ENCODE results near the gene PLCG2. TPM values are rescaled to one million over a fixed set of nuclear protein-coding genes. Genes with fewer than 3 reads are reported as not detected.
"Not testable (repeated sequence)": the region's sequence is repeated elsewhere in the genome, so short reads cannot be mapped to it uniquely, and the experiment has no call there.

The PLCG2 gene
- total RNA-seq, 2 experiments from 2014 or later = 11.0 to 13.3 TPM

DNA sequence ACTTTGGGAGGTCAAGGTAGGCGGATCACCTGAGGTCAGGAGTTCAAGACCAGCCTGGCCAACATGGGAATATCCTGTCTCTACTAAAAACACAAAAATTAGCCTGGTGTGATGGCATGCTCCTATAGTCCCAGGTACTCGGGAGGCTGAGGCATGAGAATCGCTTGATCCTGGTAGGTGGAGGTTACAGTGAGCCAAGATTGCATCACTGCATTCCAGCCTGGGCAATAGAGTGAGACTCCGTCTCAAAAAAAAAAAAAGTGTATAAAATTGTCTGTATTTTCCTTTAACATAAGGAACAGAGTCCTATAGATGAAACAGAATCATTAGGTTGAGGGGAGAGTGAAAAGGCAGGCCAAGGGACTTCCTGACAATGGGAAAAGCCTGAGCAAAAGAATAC lies 16.8 kb upstream of the PLCG2 start:
- CTCF ChIA-PET, POLR2A ChIA-PET: not testable (repeated sequence)

DNA sequence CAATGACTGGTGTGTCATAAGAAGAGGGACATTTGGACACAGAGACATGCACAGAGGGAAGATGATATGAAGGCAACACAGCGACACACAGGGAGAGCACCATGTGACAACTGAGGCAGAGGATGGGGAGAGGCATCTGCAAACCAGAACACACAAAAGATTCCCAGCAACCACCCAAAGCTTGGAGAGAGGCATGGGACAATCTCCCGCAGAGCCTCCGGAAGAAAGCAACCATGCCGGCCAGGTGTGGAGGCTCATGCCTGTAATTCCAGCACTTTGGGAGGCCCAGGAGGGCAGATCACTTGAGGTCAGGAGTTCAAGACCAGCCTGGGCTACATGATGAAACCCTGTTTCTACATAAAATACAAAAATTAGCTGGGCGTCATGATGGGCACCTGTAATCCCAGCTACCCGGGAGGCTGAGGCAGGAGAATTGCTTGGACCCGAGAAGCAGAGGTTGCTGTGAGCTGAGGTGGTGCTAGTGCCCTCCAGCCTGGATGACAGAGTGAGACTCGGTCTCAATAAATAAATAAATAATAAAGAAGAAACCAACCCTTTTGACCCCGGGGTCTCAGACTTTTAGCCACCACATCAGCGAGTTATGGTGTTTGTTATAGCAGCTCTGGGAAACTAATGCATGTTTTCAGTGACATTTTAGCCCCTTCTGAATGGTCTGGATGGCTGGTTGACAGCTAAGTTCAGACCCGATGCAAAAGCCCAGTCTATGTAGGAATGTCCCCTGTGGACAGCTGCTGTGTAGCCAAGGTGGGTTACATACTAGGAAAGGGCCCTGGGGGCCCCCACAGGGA lies 13.8 kb upstream of the PLCG2 start:
- no peak for DNase-seq
- H3K4me1 Mint-ChIP-seq = no peaks in the 10 kb centered on the region
- CTCF ChIA-PET = interaction anchor here (0.9 kb wide), 1 partner anchor 108 kb away, joined by 3 read pairs; no protein-coding TSS in a partner anchor
- H3K27ac Mint-ChIP-seq = no peak overlapping the region
- no peaks in the 10 kb centered on the region for H3K36me3 Mint-ChIP-seq (ENCODE audit: low read depth)
- no peak overlapping the region for H3K4me3 Mint-ChIP-seq
- POLR2A ChIA-PET = no interaction called here
- no peaks in the 10 kb centered on the region for H3K9me3 Mint-ChIP-seq
- H3K27me3 Mint-ChIP-seq = peaks cover 10% of the 10 kb centered on the region

More for the DNA sequence above, 16.8 kb upstream of the PLCG2 start:
- not testable (repeated sequence) for H3K36me3 Mint-ChIP-seq (ENCODE audit: low read depth); H3K4me1 Mint-ChIP-seq; H3K9me3 Mint-ChIP-seq; H3K27ac Mint-ChIP-seq; H3K4me3 Mint-ChIP-seq; DNase-seq
- H3K27me3 Mint-ChIP-seq = peaks cover 12% of the 10 kb centered on the region

DNA sequence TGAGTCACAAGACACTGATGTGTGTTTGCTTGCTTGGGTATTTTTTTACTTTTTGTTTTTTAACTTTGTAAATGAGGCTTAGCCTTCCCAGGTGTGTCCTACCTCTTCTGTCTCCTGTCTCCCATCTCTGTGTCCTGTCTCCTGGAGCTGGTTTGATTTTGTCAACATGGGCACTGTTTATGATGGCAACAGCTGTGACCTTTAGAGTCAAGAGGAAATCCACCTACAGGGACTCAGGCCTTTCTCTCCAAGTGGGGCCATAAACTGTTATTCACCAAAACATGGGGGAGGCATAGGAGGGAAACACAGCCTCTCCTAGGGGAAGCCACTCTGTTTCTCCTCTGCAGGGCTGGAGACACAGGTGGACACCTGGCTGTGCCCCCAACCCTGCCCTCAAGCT lies 13.1 kb upstream of the PLCG2 start:
- Mint-ChIP-seq H3K4me3 (no peak overlapping the region), H3K9me3 (no peaks in the 10 kb centered on the region), H3K27ac (no peak overlapping the region), H3K27me3 (peaks cover 10% of the 10 kb centered on the region), H3K4me1 (peaks cover under 1% of the 10 kb centered on the region), H3K36me3 (ENCODE audit: low read depth) (no peaks in the 10 kb centered on the region)
- no peak for DNase-seq
- ChIA-PET CTCF (interaction anchor here (0.9 kb wide), 1 partner anchor 107 kb away, joined by 3 read pairs; no protein-coding TSS in a partner anchor), POLR2A (no interaction called here)

DNA sequence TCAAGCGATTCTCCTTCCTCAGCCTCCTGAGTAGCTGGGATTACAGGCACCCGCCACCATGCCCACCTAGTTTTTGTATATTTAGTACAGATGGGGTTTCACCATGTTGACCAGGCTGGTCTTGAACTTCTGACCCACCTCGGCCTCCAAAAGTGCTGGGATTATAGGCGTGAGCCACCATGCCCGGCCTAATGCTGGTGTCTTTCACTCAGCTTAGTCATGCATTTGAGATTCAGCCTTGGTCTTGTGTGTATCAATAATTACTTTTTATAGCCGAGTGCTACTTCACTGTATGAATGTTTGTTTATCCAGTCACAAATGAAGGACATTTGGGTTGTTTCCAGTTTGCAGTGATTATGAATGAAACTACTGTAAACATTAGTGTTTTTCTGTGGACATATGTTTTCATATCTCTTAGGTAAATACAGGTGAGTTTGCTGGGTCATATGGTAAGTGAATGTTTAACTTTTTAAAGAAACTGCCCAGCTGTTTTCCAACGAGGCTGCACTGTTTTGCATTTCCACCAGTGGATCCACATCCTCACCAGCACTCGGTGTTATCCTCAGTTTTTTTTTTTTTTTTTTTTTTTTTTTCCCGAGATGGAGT lies 11.0 kb upstream of the PLCG2 start:
- no peak for DNase-seq
- Mint-ChIP-seq H3K4me1 (peaks cover 3% of the 10 kb centered on the region), H3K27ac (no peak overlapping the region), H3K4me3 (no peak overlapping the region), H3K9me3 (no peaks in the 10 kb centered on the region), H3K27me3 (peaks cover 10% of the 10 kb centered on the region), H3K36me3 (ENCODE audit: low read depth) (no peaks in the 10 kb centered on the region)
- CTCF ChIA-PET = interaction anchor here (1.2 kb wide), 1 partner anchor 15 kb away, joined by 3 read pairs; no protein-coding TSS in a partner anchor
- POLR2A ChIA-PET = no interaction called here

DNA sequence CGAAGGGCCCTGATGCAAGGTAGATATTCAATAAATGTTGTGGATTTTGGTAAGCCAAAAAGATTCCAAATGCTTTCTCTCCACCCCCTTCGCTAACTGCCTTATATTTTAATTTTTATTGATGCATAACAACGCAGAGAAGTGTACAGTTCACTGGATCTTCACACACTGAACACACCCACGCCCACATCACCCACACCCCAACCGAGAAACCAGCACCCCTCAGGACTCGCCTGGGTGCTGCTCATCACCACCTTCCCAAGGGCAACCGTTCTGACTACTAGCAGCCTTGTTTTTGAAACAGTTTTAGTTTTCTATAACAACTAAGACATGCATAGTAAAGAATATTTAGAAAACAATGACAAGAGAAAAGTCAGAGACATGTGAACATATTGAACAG lies 9.1 kb upstream of the PLCG2 start:
- Mint-ChIP-seq H3K9me3 (no peaks in the 10 kb centered on the region), H3K4me3 (no peak overlapping the region), H3K4me1 (peaks cover 3% of the 10 kb centered on the region), H3K27me3 (peaks cover 6% of the 10 kb centered on the region), H3K27ac (no peak overlapping the region), H3K36me3 (ENCODE audit: low read depth) (no peaks in the 10 kb centered on the region)
- ChIA-PET CTCF (no interaction called here), POLR2A (no interaction called here)
- DNase-seq = no peak

DNA sequence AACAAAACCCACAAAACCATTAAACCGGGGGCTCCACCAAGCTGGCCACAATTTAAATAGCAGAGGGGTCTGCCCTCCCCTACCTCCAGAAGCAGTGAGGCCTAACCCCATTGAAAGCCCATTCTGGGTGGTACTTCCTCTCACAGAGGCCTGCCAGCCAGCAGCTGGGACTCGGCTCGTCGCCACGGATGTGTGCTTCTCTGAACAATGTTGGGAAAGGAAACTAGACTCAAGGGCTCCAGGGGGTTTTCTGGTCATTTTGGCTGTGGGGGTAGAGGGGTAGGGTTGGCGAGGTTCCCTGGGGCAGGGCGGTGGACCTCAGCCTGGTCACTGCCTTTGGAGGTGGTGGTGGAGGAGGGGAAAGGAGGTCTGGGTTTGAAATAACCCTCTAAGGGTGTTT lies 4.7 kb upstream of the PLCG2 start:
- ChIA-PET CTCF (no interaction called here), POLR2A (no interaction called here)
- no peak for DNase-seq
- Mint-ChIP-seq H3K4me3 (no peak overlapping the region), H3K4me1 (peaks cover 9% of the 10 kb centered on the region), H3K27ac (no peak overlapping the region), H3K27me3 (peaks cover 18% of the 10 kb centered on the region), H3K9me3 (no peaks in the 10 kb centered on the region), H3K36me3 (ENCODE audit: low read depth) (no peaks in the 10 kb centered on the region)

DNA sequence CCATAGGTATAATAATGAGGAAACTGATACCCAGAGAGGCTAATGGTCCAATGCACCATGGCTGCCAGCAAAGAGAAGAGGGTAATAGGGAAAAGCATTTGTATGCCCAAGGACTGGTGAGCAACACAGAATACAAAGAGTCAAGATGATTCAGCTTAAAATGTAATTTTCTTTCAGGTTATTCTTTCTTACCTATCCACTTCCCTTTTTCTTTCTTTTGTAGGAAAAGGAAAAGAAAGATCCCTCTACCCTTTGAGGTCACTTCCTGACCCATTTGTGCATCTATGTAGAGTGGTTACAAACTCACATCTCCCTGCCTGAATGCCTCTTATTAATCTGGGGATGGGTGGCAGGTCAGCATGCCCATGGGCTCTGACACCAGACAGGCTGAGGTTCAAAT lies 3.5 kb upstream of the PLCG2 start:
- Mint-ChIP-seq H3K9me3 (no peaks in the 10 kb centered on the region), H3K4me3 (no peak overlapping the region), H3K36me3 (ENCODE audit: low read depth) (peaks cover 3% of the 10 kb centered on the region), H3K27ac (no peak overlapping the region), H3K27me3 (peaks cover 28% of the 10 kb centered on the region), H3K4me1 (peaks cover 16% of the 10 kb centered on the region)
- POLR2A ChIA-PET = no interaction called here
- CTCF ChIA-PET = no interaction called here
- DNase-seq = no peak

DNA sequence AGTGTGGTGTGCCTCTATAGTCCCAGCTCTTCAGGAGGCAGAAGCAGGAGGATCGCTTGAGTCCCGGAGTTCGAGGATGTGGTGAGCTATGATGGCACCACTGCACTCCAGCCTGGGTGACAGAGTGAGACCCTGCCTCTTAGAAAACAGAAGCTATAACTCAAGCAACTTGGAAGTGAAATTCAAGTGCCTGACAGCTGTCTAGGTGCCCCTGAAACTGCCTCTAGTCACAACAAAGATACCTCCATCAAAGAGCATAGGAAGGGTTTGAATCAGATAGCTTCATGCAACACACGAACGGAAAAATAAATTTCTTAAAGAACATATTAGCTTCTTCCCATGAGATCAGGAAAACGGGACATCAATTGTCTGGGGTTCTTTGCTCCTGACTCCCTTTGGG lies 860 bp upstream of the PLCG2 start:
- H3K9me3 Mint-ChIP-seq = no peaks in the 10 kb centered on the region
- no peak overlapping the region for H3K27ac Mint-ChIP-seq
- H3K27me3 Mint-ChIP-seq = peaks cover 43% of the 10 kb centered on the region
- peak overlapping the region; percentile 76 for H3K4me3 Mint-ChIP-seq
- ChIA-PET POLR2A (interaction anchor here (0.9 kb wide), 1 partner anchor 25 kb away, joined by 3 read pairs; no protein-coding TSS in a partner anchor), CTCF (interaction anchor here (1.0 kb wide), 1 partner anchor 38 kb away, joined by 3 read pairs; no protein-coding TSS in a partner anchor)
- DNase-seq = no peak
- peaks cover 14% of the 10 kb centered on the region for H3K4me1 Mint-ChIP-seq
- H3K36me3 Mint-ChIP-seq (ENCODE audit: low read depth) = peaks cover 3% of the 10 kb centered on the region

DNA sequence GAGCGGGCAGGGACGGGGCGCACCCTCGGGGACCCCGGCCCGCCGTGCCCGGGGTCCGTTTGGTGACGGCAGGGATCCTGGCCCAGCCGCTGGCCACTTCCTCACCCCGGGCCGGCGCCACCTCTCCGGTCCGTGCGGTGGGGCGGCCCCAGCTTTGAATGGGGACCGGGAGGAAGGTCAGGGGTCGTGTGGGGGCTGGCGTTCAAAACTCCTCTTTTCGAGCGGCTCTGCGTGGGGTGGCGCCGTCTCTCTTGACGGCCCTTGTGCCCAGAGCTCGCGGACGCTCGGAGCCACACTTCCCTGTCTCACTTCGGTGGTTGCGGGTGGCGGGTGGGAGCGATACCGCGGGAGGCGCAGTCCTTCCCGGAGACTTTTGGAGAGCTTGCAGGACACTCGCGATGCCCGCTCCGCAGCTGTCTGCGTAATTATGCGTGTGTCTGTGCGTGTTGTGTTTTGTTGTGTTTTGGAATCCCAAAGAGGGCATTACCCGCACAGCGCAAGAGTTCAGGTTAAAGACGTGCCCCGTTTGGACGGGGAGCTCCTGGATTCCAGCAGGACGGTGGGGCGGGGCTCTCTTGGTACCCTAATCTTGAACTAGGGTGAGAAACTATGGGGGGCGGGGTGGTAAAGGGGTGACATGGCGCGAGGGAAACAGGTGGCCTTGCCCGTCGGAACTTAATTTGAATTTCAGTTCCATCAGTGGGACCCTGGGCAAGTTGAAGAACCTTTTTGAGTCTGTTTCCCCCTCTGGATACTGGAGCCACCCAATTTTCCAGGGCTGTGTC lies 637 bp downstream of the PLCG2 start:
- ChIA-PET CTCF (interaction anchor here (0.6 to 1.4 kb wide), 4 partner anchors 94 to 481 kb away, joined by 3 to 4 read pairs (median 3); no protein-coding TSS in a partner anchor), POLR2A (interaction anchor here (1.5 to 1.6 kb wide), 2 partner anchors 19 to 27 kb away, joined by 4 to 7 read pairs; no protein-coding TSS in a partner anchor)
- Mint-ChIP-seq H3K4me3 (peak overlapping the region; percentile 75), H3K27me3 (peaks cover 47% of the 10 kb centered on the region), H3K9me3 (no peaks in the 10 kb centered on the region), H3K36me3 (ENCODE audit: low read depth) (peaks cover 3% of the 10 kb centered on the region), H3K4me1 (peaks cover 14% of the 10 kb centered on the region), H3K27ac (no peak overlapping the region)
- peak; percentile 34 for DNase-seq

DNA sequence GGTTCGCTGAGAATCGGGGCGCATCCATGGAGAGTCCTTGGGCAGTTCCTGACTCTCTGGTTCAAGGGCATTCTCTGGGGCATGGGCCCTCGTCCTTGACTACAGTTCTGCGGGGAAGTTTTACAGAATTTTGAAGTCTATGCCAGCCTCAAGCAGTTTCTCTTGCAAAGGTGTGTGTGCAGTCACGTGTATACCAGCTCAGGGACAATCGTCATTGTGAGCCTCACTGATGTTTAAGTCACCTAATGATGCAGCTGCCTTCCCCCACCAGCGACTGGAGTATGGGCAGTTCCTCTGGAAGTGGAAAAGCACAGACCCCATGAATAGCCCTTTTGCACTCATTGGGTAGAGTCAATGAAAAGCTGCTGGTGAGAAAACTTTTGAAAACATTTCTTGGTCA lies 1.3 kb downstream of the PLCG2 start:
- peaks cover 49% of the 10 kb centered on the region for H3K27me3 Mint-ChIP-seq
- CTCF ChIA-PET = interaction anchor here (1.1 to 1.2 kb wide), 2 partner anchors 94 to 106 kb away, joined by 3 read pairs; no protein-coding TSS in a partner anchor
- peak overlapping the region; percentile 75 for H3K4me3 Mint-ChIP-seq
- no peaks in the 10 kb centered on the region for H3K9me3 Mint-ChIP-seq
- DNase-seq = no peak
- H3K4me1 Mint-ChIP-seq = peaks cover 14% of the 10 kb centered on the region
- H3K27ac Mint-ChIP-seq = no peak overlapping the region
- H3K36me3 Mint-ChIP-seq (ENCODE audit: low read depth) = peaks cover 3% of the 10 kb centered on the region
- POLR2A ChIA-PET = no interaction called here

DNA sequence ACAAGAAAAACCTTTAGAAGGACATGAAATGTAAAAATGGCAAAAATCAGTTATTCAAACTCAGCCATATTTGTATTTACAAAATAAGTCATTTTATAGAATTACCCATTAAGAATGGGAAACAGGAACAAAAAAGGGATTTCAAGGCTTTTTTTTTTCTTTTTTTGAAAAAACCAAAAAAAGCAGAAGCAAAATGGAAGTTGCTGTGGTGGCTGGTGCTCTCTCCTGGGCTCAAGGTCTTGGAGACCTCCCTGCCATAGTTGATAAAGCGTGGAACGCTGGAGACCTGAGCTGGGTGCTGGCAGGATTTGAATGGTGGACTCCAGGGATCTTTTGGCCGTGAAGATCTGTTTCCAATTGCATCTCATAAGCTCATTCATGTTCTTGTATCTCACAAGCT lies 3.1 kb downstream of the PLCG2 start:
- ChIA-PET POLR2A (no interaction called here), CTCF (no interaction called here)
- H3K27me3 Mint-ChIP-seq = peaks cover 43% of the 10 kb centered on the region
- no peak overlapping the region for H3K27ac Mint-ChIP-seq
- no peak overlapping the region for H3K4me3 Mint-ChIP-seq
- DNase-seq = no peak
- H3K4me1 Mint-ChIP-seq = peaks cover 14% of the 10 kb centered on the region
- peaks cover 3% of the 10 kb centered on the region for H3K36me3 Mint-ChIP-seq (ENCODE audit: low read depth)
- no peaks in the 10 kb centered on the region for H3K9me3 Mint-ChIP-seq

DNA sequence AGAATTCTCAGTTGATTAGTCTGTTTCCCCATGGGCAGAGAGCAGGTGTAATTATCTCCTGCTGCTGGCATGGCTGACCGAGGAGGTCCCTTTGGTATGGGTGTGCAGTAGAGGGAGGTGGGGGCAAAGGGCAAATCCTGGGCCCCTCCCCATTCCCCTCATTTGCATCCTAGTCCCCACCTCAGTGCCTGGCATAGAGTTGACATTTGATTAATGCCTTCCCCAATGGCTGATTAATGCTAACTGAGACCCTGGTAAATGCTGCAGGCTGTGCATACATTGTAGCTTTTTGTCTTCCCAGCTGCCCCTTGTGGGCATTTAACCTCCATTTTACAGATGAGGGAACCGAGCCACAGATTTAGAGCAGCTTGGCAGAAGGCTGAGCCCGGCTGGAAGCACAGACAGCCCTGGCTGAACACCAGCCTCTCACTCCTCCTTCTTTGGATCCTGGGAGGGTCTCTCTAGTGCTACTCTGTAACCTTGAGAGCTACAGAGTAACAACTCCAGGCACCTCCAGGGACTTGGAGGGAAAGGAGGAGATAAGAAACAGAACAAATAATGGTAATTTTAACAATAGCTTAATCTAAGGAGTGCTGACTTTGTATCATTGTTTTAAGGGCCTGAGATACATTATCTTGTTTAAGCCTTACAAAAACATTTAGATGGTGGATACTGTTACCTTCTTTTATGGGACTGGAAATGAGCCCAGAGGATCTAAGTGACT lies 5.1 kb downstream of the PLCG2 start:
- ChIA-PET CTCF (no interaction called here), POLR2A (no interaction called here)
- Mint-ChIP-seq H3K27me3 (peaks cover 31% of the 10 kb centered on the region), H3K27ac (no peak overlapping the region), H3K4me1 (peaks cover 8% of the 10 kb centered on the region), H3K9me3 (no peaks in the 10 kb centered on the region), H3K36me3 (ENCODE audit: low read depth) (peaks cover 3% of the 10 kb centered on the region), H3K4me3 (no peak overlapping the region)
- DNase-seq = no peak

Measured in activated CD4-positive, alpha-beta memory T cell treated with anti-CD3 and anti-CD28 coated beads, Interleukin-2, amount 10 ng/mL, durations not matched to agents 7 days and 5 days (primary cell).